DMS79 (cell line): ENCODE data around the gene SPINT2.
A peak's percentile ranks its signal among the peaks of the same experiment; 100 is the strongest.
"Not testable (repeated sequence)": the region's sequence is repeated elsewhere in the genome, so short reads cannot be mapped to it uniquely, and the experiment has no call there.

ENCODE experiments used
- DNase-seq: peaks from one replicate; lab custom pipeline; 2025; lab: John Stamatoyannopoulos, UW

Gene SPINT2

DNA sequence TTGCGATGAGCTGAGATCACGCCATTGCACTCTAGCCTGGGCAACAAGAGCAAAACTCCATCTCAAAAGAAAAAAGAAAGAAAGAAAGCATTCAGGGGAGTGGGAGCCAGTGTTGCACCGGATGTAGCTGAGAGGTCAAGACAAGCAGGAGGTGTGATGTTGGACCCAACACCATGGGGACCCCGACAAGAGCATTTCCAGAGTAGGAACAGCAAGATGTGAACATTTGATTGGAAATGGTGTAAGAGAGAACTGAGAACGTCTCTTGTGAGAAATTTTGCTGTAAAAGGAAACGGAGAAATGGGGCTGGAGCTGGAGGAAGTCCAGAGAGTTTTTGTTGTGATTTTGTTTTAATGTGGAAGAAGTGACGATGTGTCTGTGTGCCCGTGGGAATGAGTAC, 24.6 kb upstream of the SPINT2 start:
- DNase-seq, result no peak

- no peak for DNase-seq
Measured at GRCh38 chr19:38243279-38243673, 21.1 kb upstream of the SPINT2 start.

DNA sequence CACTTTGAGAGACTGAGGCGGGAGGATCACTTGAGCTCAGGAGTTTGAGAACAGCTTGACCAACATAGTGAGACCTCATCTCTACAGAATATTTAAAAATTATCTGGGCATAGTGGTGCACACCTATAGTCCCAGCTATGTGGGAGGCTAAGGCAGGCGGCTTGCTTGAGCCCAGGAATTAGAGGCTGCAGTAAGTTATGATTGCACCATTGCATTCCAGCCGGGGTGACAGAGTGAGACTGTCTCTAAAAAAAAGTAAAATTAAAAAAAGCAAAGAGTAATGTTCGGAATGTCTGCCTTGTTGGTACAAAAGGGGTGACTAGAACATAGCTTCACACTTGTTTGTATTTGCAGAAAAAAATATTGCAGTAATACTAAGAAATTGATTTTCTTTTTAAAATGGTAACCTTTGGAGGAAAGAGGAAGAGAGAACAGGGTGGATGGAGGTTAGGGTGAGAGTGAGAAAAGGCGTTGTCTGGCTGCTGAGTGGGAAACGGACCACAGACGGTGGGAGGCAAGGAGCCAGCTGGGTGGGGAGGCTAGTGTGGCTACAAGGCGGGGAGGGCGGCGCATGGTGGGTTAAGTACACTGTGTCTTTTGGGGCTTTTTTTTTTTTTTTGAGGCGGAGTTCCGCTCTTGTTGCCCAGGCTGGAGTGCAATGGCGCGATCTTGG, 18.4 kb upstream of the SPINT2 start:
- no peak for DNase-seq

- DNase-seq, result no peak
Measured at GRCh38 chr19:38247126-38247525, 17.2 kb upstream of the SPINT2 start.

GRCh38 chr19:38247734-38248268, 16.6 kb upstream of the SPINT2 start:
- no peak for DNase-seq

DNA sequence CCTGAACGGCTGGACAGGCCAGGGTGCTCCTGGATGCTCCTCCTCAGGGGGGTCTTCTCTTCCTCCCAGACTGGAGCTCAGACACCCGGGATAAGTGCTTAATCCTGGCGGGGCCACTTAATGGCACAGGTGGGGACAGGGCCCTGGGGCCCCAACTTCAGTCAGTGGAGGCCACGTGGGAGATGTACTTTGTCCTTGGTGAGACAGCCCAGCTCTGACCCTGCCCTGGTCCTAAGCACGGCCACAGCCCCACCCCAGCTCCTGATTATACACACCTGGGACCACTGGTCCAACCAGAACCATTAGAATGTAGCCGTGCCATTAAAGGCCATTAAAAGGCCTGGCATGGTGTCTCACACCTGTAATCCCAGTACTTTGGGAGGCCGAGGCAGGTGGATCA, 16.0 kb upstream of the SPINT2 start:
- no peak for DNase-seq

DNA sequence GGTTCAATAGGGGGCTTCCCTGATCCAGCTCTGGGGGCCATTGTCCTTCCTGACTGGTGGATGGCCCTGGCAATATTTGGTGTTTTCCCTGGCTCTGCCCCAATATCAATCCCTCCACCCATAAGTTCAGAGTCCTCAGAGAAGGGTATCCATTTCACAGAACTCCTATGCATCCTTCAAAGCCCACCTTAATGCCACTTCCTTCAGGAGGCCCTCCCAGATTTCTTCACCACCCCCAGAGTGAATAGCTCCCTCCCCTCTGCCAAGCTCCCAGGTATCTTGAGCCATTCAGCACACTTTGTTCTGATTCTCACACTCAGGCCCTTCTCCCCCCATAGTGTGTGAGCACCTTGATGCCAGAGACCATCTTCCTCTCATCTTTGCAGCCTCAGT, 13.9 kb upstream of the SPINT2 start:
- no peak for DNase-seq

GRCh38 chr19:38250821-38251563, 13.4 kb upstream of the SPINT2 start:
- no peak for DNase-seq

DNA sequence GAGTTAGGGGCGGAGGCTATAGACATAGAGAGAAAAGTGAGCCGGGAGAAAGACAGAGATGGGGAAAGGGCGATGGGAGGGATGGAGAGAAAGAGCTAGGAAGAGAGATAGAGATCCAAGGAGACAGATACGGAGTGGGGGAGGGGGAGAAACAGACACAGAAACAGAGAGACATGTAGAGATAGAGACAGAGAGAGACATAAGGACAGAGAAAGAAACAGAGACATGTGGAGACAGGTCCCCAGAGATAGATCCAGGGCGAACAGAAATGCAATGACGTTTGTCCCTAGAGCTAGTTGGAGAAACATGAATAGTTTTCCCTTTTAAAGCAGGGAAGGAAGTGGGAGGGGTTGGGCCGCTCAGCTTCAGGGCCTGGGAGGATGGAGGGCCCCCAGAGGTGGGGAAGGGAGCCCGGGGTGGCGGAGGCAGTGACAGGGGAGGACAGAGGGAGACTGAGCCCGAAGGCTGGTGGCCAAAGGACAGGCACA, 12.8 kb upstream of the SPINT2 start:
- DNase-seq, result no peak

DNA sequence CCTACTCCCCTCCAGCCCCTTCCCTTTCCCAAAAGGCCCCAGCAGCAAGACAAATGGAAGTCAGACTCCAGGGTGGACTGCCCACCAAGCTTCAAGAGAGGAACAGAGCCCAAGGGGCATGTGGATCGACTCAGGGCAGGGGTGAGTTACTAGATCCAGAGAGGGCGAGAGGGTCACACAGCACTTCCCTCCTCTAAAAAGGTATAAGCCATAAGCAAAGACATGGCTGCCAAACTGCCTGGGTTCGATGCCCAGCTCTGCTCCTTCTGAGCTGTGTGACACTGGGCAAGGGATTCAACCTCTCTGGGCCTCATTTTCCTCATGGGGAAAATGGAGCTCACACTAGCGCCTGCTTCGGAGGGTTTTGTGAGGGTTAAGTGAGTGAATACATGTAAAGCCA, 12.0 kb upstream of the SPINT2 start:
- DNase-seq, result no peak

GRCh38 chr19:38252941-38253691, 11.3 kb upstream of the SPINT2 start:
- no peak for DNase-seq

DNA sequence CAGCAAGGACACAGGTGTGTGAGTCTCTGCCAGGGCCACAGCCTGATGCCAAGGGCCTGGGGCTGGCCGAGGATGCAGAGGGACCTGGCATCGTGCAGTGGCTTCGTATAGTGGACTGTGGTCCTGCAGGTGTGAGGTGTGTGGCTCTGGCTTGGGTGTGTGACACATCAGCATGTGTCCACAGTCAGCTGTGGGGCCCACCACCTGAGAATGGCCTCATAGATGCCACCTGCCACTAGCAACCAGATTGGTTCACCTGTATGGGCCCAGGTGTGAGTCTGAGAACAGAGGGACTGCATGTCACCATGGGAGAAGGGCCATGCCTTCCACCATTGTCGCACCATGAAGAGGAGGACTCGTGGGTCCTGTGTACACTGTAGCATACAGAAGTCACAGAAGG, 10.6 kb upstream of the SPINT2 start:
- no peak for DNase-seq

DNA sequence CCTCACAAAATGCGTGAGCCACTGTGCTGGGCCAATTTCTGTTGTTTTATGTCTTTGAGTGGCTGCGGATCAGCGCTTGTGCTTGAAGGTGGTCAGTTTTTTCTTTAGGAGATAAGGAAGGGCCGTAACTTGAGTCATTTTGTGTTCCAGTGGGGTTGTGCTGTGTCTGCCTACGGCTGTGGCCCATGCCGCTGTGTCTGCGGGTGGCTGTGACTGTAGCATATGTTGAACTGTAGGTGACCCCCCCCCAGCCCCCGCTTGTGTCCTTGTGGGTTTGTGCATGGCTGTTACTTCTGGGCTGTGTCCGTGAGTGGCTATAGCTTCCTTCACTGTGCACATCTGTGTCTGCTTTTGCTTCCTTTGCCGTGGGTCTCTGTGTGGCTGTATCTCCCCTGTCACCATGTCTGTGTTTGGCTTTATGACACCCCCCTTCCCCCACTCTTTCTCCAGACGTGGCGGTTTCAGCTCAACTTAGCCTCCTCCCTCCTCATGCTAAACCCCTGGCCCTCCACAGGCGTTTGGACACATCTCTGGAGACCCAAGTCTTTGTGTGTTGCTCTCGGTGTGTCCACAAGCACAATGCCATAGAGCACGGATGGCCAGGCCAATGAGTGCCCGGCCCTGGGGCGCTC, 8.9 kb upstream of the SPINT2 start:
- DNase-seq, result no peak

DNA sequence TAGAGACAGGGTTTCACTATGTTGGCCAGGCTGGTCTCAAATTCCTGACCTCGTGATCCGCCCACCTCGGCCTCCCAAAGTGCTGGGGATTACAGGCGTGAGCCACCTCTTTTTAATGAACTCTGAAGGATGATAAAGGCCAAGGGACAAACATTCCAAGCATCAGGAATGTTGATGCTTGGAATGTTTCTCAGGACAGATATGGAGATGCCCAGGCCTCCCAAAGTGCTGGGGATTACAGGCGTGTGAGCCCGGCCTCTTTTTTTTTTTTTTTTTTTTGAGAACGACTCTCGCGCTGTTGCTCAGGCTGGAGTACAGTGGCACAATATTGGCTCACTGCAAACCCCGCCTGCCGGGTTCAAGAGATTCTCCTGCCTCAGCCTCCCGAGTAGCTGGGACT, 2.4 kb upstream of the SPINT2 start:
- not testable (repeated sequence) for DNase-seq

- no peak for DNase-seq
Measured at GRCh38 chr19:38262585-38263268, 1.6 kb upstream of the SPINT2 start.

- DNase-seq, result no peak
Measured at GRCh38 chr19:38263689-38264485, 486 bp upstream of the SPINT2 start.

GRCh38 chr19:38265213-38265861, 964 bp downstream of the SPINT2 start:
- peak; percentile 67 for DNase-seq

DNA sequence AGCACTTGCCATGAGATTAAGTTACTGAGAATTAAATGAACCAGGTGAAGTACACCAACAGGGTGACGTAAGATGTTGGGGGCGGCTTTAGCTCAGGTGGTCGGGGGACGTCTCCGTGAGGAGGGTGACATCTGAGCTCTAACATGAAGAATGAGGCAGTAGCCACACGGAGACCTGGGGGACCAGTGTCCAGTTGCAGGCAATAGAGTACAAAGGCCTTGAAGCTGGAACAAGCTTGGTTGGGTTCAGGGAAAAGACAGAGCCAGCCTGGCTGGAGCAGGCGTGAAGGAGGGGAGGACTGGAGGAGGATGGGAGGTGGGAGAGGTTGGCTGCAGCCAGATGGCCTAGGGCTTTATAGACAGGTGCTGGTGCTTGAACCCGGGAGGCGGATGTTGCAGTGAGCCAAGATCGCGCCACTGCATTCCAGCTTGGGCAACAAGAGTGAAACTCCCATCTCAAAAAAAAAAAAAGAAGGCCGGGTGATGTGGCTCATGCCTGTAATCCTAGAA, 1.6 kb downstream of the SPINT2 start:
- peak; percentile 67 for DNase-seq

- no peak for DNase-seq
Measured at GRCh38 chr19:38266981-38267597, 2.7 kb downstream of the SPINT2 start.
